Lung (tissue), 12 donors: ENCODE measurements around the gene PPP4R3B. TPM values are rescaled to one million over a fixed set of nuclear protein-coding genes. Genes with fewer than 3 reads are reported as not detected.

ENCODE experiments used
- ATAC-seq: fragments of 200-7000 bp; cut with Tn5 transposase; one replicate; pipeline ENCODE4 v1.9.1; 2020; ENCODE audit warnings: moderate number of reproducible peaks; ENCODE audit not compliant: insufficient read depth, low FRiP score
- DNase-seq, 3 donors: peaks; one replicate each; pipeline ENCODE4 v3.0.0-alpha.2; 2013 to 2017
- H3K27ac ChIP-seq, 2 donors: one replicate each; pipeline ENCODE4 v1.5.1; 2013; ENCODE audit warnings: mild to moderate bottlenecking in 2 of 2, moderate library complexity in 2 of 2, control low read depth in 1 of 2, inconsistent platforms in 1 of 2, low read depth in 1 of 2, low read length in 1 of 2
- H3K27me3 ChIP-seq, 3 donors: one replicate each; pipeline ENCODE4 v1.5.1; 2013; ENCODE audit warnings: low read length in 2 of 3; ENCODE audit not compliant: control insufficient read depth in 3 of 3, insufficient read depth in 3 of 3
- H3K36me3 ChIP-seq, 4 donors: one replicate each; pipeline ENCODE4 v1.5.1; 2013; ENCODE audit warnings: low read length in 4 of 4, mild to moderate bottlenecking in 1 of 4, moderate library complexity in 1 of 4; ENCODE audit not compliant: control insufficient read depth in 4 of 4, insufficient read depth in 4 of 4
- H3K4me1 ChIP-seq, 5 donors: one replicate each; pipeline ENCODE4 v1.5.1; 2013; ENCODE audit warnings: low read length in 5 of 5, mild to moderate bottlenecking in 2 of 5, moderate library complexity in 1 of 5; ENCODE audit not compliant: control insufficient read depth in 5 of 5, insufficient read depth in 5 of 5
- H3K4me3 ChIP-seq: one replicate; pipeline ENCODE4 v1.5.1; 2013; ENCODE audit warnings: mild to moderate bottlenecking, control low read depth, moderate library complexity
- H3K9ac ChIP-seq, 2 donors: one replicate each; pipeline ENCODE4 v1.5.1; 2013; ENCODE audit warnings: low read length in 2 of 2, control low read depth in 1 of 2; ENCODE audit not compliant: insufficient read depth in 1 of 2
- H3K9me3 ChIP-seq, 4 donors: one replicate each; pipeline ENCODE4 v1.5.1; 2013; ENCODE audit warnings: low read length in 3 of 4, mild to moderate bottlenecking in 1 of 4, moderate library complexity in 1 of 4; ENCODE audit not compliant: control insufficient read depth in 4 of 4, insufficient read depth in 3 of 4
- WGBS, 2 donors: extraction: QIAGEN DNeasy Blood & Tissue Kit; methylation state at CpG; one replicate each; pipeline ENCODE4 v1.1.7; 2013; 5-methylcytosine and 5-hydroxymethylcytosine counted together
- polyA plus RNA-seq, 2 donors: library from polyadenylated mRNA; stranded (reverse); fragments of 200-250 nt; gene quantifications; one replicate each; pipeline ENCODE4 v1.2.1, GENCODE V29; 2013
- total RNA-seq, 2 donors: library from RNA; depleted of rRNA in 1 of 2; stranded (reverse); fragments of >200 nt in 1 of 2; gene quantifications; one replicate each; pipeline ENCODE4 v1.2.1, GENCODE V29; 2014 to 2021
- TF ChIP-seq, protein P1 (sequence below): IDR thresholded peaks from 2 replicates; pipeline ENCODE4 v1.5.1; 2012; ENCODE audit warnings: mild to moderate bottlenecking; ENCODE audit errors: control extremely low read depth, extremely low read depth
- donor health status: control.
- donor health status: control.
- donor health status: Bipolar disorder and iron deficiency.
- donor health status: healthy.
- donor health status: DM: yes; HTN: yes; CAD: no.

PPP4R3B gene
- total and polyA plus RNA-seq, 4 donors: 25.3 to 132 (median 42.3) TPM

GRCh38 chr2:55636831-55637230 lies 19.4 kb upstream of the PPP4R3B start:
- no peak for ATAC-seq
- H3K9ac ChIP-seq: no peak overlapping the region
- peaks cover 7 to 23% (median 16%) of the 10 kb centered on the region in 4 donors for H3K36me3 ChIP-seq
- H3K27me3 ChIP-seq: no peaks in the 10 kb centered on the region
- H3K9me3 ChIP-seq: no peaks in the 10 kb centered on the region
- H3K27ac ChIP-seq: no peak overlapping the region
- no peak overlapping the region for H3K4me3 ChIP-seq
- 97 to 99% methylated on average over 3 of the region's 3 CpGs for WGBS, 2 donors
- H3K4me1 ChIP-seq: no peaks in the 10 kb centered on the region
- no peak for DNase-seq
- TF ChIP-seq, protein P1, sequence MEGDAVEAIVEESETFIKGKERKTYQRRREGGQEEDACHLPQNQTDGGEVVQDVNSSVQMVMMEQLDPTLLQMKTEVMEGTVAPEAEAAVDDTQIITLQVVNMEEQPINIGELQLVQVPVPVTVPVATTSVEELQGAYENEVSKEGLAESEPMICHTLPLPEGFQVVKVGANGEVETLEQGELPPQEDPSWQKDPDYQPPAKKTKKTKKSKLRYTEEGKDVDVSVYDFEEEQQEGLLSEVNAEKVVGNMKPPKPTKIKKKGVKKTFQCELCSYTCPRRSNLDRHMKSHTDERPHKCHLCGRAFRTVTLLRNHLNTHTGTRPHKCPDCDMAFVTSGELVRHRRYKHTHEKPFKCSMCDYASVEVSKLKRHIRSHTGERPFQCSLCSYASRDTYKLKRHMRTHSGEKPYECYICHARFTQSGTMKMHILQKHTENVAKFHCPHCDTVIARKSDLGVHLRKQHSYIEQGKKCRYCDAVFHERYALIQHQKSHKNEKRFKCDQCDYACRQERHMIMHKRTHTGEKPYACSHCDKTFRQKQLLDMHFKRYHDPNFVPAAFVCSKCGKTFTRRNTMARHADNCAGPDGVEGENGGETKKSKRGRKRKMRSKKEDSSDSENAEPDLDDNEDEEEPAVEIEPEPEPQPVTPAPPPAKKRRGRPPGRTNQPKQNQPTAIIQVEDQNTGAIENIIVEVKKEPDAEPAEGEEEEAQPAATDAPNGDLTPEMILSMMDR: no peak

GRCh38 chr2:55628931-55629330 lies 11.5 kb upstream of the PPP4R3B start:
- ATAC-seq (no peak), DNase-seq (no peak)
- TF ChIP-seq, protein P1: no peak
- WGBS, 2 donors: 70 to 98% methylated on average over 2 of the region's 2 CpGs
- Histone ChIP-seq H3K36me3 (peaks cover 0 to 5% (median 1%) of the 10 kb centered on the region in 4 donors), H3K9ac (no peak overlapping the region), H3K27me3 (no peaks in the 10 kb centered on the region), H3K9me3 (no peaks in the 10 kb centered on the region), H3K4me3 (no peak overlapping the region), H3K4me1 (peaks cover 0 to under 1% (median 0%) of the 10 kb centered on the region in 5 donors), H3K27ac (no peak overlapping the region)

DNA sequence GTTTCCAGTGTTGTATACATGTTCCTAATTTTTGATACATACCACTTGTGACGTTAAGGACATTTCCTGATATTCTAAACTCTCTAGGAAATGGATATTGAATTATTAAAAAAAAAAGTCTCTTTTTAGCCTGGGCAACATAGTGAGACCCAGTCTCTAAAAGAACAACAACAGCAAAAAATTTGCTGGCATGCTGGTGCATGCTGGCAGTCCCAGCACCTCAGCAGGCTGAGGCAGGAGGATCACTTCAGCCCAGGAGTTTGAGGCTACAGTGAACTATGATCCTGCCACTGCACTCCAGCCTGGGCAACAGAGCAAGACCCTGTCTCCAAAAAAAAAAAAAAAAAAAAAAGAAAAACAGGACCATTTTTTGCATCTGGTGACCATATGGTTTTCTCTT lies 10.5 kb upstream of the PPP4R3B start:
- Histone ChIP-seq H3K27ac (no peak overlapping the region), H3K4me1 (peaks cover 0 to 2% (median 0%) of the 10 kb centered on the region in 5 donors), H3K36me3 (peaks cover 0 to 5% (median 0%) of the 10 kb centered on the region in 4 donors), H3K27me3 (no peaks in the 10 kb centered on the region), H3K9me3 (no peaks in the 10 kb centered on the region), H3K9ac (no peak overlapping the region), H3K4me3 (no peak overlapping the region)
- no peak for DNase-seq
- TF ChIP-seq, protein P1: no peak
- WGBS, 2 donors: 85 to 87% methylated on average over 1 of the region's 1 CpG
- no peak for ATAC-seq

DNA sequence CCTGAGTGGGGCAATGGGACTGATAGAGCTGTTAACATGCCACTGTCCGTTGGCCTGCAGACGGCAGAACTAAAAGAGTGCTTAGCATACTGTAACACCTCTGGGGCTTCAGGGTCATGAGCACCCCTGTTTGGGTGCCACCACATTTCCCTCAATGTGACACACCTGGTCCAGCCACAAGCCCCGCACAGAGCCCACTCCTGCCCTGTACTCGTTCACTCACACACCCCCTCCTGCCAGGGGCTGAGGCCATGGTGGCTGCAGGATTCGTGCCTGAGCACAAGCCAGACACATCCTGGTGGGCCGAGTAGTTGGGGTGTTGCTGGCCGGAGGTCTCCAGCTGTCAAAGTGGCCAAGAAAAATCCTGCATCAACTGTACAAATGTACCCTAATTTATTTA lies 4.4 kb upstream of the PPP4R3B start:
- Histone ChIP-seq H3K36me3 (peaks cover 0 to 11% (median 5%) of the 10 kb centered on the region in 4 donors), H3K9me3 (no peaks in the 10 kb centered on the region), H3K27ac (no peak overlapping the region), H3K4me1 (peaks cover 0 to 14% (median 9%) of the 10 kb centered on the region in 5 donors), H3K4me3 (no peak overlapping the region), H3K27me3 (no peaks in the 10 kb centered on the region), H3K9ac (no peak overlapping the region)
- DNase-seq (no peak), ATAC-seq (no peak)
- TF ChIP-seq, protein P1: no peak
- WGBS, 2 donors: 91 to 93% methylated on average over 7 of the region's 7 CpGs
